Hematopoietic multipotent progenitor cell treated with erythropoietin and hydrocortisone succinate and interleukin-3 and kit ligand, for 8 days (in vitro differentiated cells): Measurements from ENCODE around the gene ALDH6A1.
A peak's percentile ranks its signal among the peaks of the same experiment; 100 is the strongest.

ENCODE experiments used
- DNase-seq: peaks from one replicate; pipeline ENCODE4 v3.0.0-alpha.2; 2015

The ALDH6A1 gene

DNA sequence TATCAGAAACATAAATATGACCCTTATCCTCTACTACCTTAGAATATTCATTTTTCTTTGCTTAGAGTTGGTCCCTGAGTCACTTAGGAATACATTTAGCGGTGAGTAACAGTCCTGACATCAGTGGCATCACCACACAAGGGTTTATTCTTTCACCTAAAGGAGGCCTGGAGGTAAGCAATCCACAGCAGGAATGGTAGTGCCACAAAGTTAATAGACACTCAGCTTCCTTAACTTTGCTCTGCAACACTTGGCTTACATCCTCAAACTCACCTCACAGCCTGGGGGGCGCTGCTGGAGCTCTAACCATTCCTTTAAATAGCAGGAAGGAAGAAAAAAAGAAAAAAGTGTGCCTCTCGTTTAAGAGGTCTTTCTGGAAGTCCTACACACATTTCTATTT is 36.0 kb downstream of the ALDH6A1 start:
- DNase-seq, result peak; percentile 17

DNA sequence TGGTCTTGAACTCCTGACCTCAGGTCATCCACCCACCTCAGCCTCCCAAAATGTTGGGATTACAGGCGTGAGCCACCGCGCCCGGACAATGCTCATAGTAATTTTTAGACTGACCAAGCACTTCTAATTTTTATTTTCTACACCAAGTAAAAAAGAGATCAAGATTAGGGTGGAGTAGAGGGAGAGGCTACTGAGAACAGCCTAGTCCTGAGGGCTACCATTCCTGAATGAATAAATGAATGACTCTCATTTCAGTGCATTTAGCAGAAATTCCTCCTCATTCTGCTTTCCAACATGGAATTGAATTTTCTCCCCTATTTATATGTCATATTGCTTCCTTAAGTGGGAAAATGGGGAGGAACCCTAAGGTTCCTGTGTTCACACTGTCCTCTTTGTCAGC is 38.7 kb downstream of the ALDH6A1 start:
- DNase-seq, result no peak

DNA sequence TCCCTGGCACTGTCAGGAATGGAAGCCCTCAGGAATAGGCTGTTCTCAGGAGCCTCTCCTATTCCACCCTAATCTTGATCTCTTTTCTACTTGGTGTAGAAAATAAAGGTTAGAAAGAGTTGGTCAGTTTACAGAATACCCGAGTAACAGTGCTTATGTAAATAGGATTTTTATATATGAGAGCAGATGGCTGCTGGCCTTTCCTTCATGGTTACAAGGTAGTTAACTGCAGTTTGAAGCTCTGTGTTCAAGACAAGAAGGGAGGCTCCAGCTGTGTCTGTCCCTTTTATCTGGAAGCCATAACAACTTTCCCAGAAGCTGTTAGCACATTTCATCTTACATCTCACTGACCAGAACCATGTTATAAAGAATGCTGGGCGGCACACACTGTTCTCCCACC is 42.0 kb downstream of the ALDH6A1 start:
- no peak for DNase-seq

DNA sequence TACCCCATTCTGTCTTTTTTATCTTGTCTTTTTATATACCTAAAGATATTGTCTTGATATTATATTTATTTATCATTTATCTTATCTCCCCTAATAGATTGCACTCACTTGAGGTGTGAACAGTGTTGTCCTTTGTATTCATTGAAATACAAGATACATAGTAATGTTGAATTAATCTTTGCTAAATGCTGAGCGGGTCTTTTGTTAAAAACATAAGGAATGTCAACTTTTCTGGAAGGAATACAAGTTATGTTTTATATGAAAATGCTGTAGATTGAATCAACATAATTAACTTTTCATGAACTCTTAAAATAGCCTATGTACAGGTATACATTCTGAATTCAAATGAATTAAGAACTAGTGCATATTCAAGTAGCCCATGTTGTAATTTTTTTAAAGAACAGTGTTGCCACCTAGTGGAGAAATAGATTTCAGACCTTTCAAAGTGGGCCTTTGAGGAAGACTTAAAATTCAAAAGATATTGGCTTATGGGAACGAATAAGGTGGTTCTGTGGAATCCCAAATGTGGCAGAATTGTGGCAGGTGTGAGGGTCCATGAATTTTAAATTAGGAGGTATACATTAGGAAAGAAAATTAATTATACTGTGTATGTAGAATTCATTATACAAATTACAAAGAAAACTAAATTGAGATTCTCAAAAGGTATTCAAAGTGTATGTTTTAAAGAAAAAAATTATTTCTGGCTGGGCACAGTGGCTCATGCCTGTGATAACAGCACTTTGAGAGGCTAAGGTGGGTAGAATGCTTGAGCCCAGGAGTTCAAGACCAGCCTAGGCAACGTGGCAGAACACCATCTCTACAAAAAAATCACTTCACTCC is 46.0 kb downstream of the ALDH6A1 start:
- DNase-seq, result peak; percentile 85

DNA sequence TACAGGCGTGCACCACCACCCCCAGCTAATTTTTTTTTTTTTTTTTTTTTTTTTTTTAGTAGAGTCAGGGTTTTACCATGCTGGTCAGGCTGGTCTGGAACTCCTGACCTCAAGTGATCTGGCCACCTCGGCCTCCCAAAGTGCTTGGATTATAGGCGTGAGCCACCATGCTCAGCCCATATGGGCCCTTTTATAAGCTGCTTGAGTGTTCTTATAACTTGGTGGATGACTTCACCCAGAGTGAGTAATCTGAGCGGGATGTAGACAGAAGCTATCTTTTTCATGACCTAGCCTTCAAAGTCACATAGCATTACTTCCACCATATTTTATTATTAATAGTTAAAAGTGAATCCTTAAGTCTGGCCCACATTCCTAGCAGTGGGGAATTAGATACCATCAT is 48.7 kb downstream of the ALDH6A1 start:
- no peak for DNase-seq

DNA sequence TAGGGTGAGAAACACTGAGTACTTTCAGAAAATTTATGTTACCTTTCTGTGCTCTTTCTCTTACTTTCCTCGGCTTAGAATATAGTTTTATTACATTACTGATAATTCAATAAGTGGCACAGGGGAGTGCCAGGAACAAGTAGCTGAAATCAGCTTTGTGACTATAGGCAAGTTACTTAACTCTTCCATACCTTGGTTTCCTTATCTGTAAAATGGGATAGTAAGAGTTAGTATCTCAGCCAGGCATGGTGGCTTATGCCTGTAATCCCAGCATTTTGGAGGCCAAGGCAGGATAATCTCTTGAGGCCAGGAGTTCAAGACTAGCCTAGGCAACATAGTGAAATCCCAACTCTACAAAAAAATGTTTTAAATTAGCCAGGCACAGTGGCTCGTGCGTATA is 49.7 kb downstream of the ALDH6A1 start:
- no peak for DNase-seq

DNA sequence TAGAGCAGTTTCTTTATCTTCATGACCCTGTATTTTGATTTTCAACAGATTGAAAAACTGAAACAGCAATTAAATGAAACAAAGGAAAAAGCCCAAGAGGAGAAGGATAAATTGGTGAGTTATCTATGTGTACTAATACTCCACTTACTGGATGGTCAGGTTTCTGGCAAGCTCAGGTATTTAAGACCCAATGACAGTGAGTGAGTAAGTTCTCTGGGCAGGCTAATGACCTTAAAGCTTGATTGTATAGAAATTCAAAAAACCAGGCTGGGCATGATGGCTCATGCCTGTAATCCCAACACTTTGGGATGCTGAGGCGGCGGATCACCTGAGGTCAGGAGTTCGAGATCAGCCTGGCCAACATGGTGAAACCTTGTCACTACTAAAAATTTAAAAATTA is 55.1 kb downstream of the ALDH6A1 start:
- no peak for DNase-seq

DNA sequence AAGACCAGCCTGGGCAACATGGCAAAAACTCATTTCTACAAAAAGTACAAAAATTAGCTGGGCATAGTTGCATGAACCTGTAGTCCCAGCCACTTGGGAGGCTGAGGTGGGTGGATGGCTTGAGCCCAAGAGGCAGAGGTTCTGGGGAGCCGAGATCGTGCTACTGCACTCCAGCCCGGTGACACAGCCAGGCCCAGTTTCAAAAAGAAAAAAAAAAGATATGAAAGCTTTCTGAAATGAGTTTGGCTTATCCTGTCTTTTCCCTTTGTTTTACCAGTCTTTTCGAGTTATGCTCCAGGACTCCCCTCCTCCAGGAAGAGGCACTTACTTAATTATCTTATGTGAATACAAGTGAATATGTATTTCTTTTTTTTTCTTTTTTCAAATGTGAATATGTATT is 61.9 kb downstream of the ALDH6A1 start:
- no peak for DNase-seq

DNA sequence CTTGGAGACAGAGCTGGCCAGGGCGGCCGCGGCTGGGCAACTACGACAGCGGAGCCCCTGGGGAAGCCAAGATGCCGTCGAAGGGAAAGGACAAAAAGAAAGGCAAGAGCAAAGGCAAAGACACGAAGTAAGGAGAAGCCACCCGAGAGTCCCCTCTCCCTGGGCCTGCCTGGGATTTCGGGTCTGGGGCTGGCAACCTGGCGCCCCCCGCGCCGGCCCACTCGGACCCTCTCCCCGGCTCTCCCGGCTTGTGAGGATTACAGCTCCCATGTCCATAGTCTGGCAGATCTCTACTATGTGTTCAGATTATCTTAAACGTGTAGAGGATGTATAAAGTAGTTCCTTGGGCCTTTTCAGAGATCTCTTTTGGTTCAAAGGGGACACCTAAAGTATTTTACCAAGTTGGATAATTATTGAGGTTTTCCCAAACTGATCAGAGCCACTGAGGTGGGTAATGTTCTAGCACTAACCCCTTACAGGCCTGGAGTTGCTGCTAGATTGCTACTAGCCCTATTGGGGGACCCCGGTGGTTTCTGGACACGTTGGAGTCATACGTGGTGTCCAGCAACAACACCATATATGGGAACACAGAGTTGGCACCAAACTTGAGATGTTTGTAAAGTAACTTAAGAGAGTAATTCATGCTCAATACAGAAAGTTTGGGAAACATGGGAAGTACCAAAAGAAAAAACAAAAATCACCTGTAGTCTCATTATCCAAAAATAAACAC is 64.7 kb downstream of the ALDH6A1 start:
- no peak for DNase-seq

DNA sequence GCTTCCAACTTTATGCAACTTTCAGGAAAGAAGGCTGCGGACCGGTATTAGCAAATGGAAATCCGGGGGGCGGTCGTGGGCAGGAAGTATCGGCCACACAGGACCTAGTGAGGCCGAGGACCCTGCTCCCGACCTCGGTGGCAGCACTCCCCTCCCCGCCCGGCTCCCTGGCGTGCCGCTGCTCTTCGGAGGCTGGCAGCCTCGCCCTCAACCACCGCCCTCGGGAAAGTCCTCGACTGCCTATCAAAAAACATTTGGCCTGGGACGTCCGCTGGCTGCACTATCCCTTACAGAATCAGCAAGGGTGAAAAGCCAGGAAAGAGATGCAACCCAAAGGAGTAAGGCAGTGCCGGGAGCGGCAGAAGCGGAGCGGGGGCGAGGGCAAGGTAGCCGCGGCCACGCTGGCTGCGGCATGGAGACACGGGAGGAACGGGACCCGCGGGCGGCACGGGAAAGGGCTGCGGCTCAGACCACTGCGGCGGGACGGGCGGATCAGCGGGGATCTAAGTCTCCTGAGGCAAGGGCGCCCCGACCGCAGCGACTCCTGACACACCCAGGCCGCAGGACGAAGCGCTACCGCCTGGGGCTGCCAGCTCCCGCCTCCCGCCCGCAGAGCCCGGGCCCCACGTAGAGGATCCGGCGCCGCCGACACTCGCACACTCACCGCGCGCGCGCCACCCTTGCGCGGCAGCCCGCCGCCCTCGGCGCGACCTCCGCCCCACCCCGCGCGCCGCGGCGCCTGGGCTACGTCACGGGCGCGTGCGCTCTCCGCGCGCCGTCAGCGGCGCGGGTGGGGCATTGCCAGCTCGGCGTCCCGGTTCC is 65.5 kb downstream of the ALDH6A1 start, which contains the start of the genes BBOF1 and ENTPD5:
Gene BBOF1 (plus strand): TSS at position 764 of the 822 bp plus-strand sequence. CDS start 130 bp downstream, outside the sequence.
Gene ENTPD5 (minus strand): TSS at position 703 of the 822 bp plus-strand sequence. CDS start 31,186 bp downstream, outside the sequence.
- DNase-seq, result peak; percentile 84

DNA sequence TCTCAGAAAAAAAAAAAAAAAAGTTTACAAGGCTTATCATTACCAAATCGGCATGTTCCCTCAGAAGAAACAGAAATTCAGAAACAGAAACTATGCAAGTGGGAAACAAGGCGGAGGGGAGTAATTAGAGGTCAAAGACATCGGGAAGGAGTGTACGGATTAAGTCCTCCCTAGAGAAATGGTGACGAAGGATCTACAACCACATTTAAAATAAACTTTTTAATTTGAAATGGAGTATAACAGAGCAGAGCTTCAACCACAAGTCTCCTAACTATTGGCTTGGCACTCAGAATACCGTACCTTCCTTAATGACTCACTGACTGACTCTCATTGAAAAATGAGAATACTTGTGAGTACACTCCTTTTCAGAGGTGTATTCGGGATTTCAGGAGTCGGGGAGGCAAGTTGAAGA is 66.1 kb downstream of the ALDH6A1 start:
- peak; percentile 57 for DNase-seq

DNA sequence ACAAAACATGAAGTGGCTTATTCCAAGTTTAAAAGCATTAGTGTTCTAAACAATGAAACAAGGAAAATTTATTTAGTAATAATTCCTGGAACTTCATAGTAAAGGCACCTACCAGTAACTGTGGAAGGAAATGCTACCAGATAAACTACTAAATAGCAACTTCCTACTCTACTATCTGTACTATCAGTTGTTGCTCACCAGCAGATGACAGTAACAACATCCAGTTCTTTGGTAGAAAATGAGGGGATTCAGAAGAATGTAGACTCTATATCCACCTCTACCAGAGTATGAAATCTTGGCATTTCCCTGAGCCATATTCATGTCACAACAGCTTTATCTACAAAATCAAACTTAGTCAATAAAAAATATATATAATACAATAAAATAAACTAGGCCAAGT is 68.3 kb downstream of the ALDH6A1 start:
- peak; percentile 69 for DNase-seq

DNA sequence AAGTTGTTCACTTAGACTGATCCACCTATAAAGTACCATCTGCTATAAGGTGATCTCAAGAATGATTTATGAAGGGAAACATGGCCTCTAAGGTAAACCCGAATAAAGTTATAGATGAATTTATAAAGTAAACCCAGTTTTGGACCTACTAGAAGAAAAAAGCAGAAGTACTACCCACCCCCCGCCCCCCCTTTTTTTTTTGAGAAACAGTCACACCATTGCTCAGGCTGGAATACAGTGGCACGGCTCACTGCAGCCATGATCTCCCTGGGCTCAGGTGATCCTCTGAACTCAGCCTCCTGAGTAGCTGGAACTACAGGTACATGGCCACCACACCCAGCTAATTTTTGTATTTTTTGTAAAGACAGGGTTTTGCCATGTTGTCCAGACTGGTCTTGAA is 69.1 kb downstream of the ALDH6A1 start:
- DNase-seq, result no peak

DNA sequence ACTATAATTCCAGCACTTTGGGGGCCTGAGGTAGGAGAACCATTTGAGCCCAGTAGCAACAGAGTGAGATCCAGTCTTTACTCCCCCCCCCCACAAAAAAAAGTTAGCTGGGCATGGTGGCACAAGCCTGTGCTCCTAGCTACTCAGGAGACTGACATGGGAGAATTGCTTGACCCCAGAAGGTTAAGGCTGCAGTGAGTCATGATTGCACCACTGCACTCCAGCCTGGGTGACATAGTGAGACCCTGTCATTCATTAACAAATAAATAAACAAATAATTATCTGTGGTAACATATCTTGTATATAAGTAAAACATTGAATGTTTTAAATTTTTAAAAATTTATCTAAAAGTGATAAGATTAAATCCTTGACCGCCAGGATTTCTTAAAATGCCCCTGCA is 70.0 kb downstream of the ALDH6A1 start:
- no peak for DNase-seq

DNA sequence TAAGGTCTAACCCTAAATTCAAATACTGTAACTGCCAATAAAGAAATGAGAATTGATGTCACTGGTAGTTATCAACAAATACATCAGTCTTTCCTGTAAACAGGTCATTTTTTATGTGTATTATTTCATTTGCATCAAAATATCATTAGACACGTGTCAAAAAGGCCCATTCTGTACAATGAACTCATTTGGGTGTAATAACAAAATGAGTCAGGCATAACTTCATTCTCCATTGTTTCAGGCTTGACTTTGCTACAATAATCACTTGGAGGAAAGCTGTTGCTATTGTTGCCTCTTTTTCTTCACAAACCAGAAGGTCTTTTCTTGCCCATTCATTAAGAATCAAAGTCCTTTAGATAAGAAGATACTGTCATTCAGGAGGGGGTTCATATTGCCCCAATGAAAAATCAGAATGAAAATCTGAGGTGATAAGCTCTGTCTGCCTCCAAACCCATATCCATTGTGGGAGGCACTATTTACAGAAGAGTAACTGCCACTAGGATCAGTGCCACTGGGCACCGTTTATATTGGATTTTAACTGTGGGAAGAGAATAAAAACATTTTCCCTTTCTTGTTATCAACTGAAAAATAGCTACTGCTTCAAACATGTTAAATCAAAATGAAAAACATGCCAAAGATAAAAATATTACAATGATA is 75.3 kb downstream of the ALDH6A1 start:
- no peak for DNase-seq
